ENCODE data around the gene CCSER1.
"Not testable (repeated sequence)": the region's sequence is repeated elsewhere in the genome, so short reads cannot be mapped to it uniquely, and the experiment has no call there.

The CCSER1 gene

GRCh38 chr4:91170768-91171167 is 1043.6 kb downstream of the CCSER1 start:
- DNase-seq (ENCODE audit: low read depth) = no peak

- DNase-seq (ENCODE audit: low read depth) = no peak
Measured at GRCh38 chr4:91171217-91171616, 1044.0 kb downstream of the CCSER1 start.

GRCh38 chr4:91185061-91185460 is 1057.9 kb downstream of the CCSER1 start:
- DNase-seq (ENCODE audit: low read depth) = not testable (repeated sequence)

- DNase-seq (ENCODE audit: low read depth) = no peak
Measured at GRCh38 chr4:91198951-91199350, 1071.8 kb downstream of the CCSER1 start.

- no peak for DNase-seq (ENCODE audit: low read depth)
Measured at GRCh38 chr4:91207535-91207934, 1080.3 kb downstream of the CCSER1 start.

GRCh38 chr4:91212211-91212610 is 1085.0 kb downstream of the CCSER1 start:
- no peak for DNase-seq (ENCODE audit: low read depth)

- DNase-seq (ENCODE audit: low read depth) = not testable (repeated sequence)
Measured at GRCh38 chr4:91217831-91218403, 1090.7 kb downstream of the CCSER1 start.

- no peak for DNase-seq (ENCODE audit: low read depth)
Measured at GRCh38 chr4:91220315-91220714, 1093.1 kb downstream of the CCSER1 start.

GRCh38 chr4:91222014-91222413 is 1094.8 kb downstream of the CCSER1 start:
- no peak for DNase-seq (ENCODE audit: low read depth)

- DNase-seq (ENCODE audit: low read depth) = no peak
Measured at GRCh38 chr4:91226867-91227266, 1099.7 kb downstream of the CCSER1 start.

- DNase-seq (ENCODE audit: low read depth) = no peak
Measured at GRCh38 chr4:91228659-91229058, 1101.5 kb downstream of the CCSER1 start.

GRCh38 chr4:91233164-91233563 is 1106.0 kb downstream of the CCSER1 start:
- no peak for DNase-seq (ENCODE audit: low read depth)

- no peak for DNase-seq (ENCODE audit: low read depth)
Measured at GRCh38 chr4:91243132-91243531, 1115.9 kb downstream of the CCSER1 start.

GRCh38 chr4:91256043-91256442 is 1128.8 kb downstream of the CCSER1 start:
- DNase-seq (ENCODE audit: low read depth) = no peak

- no peak for DNase-seq (ENCODE audit: low read depth)
Measured at GRCh38 chr4:91256751-91257150, 1129.6 kb downstream of the CCSER1 start.

- DNase-seq (ENCODE audit: low read depth) = no peak
Measured at GRCh38 chr4:91257721-91258120, 1130.5 kb downstream of the CCSER1 start.

GRCh38 chr4:91258326-91258725 is 1131.1 kb downstream of the CCSER1 start:
- DNase-seq (ENCODE audit: low read depth) = no peak

GRCh38 chr4:91267543-91267942 is 1140.3 kb downstream of the CCSER1 start:
- no peak for DNase-seq (ENCODE audit: low read depth)

- DNase-seq (ENCODE audit: low read depth) = not testable (repeated sequence)
Measured at GRCh38 chr4:91268481-91268880, 1141.3 kb downstream of the CCSER1 start.

GRCh38 chr4:91268913-91269312 is 1141.7 kb downstream of the CCSER1 start:
- no peak for DNase-seq (ENCODE audit: low read depth)

GRCh38 chr4:91279899-91280298 is 1152.7 kb downstream of the CCSER1 start:
- DNase-seq (ENCODE audit: low read depth) = no peak

- DNase-seq (ENCODE audit: low read depth) = no peak
Measured at GRCh38 chr4:91280551-91281290, 1153.5 kb downstream of the CCSER1 start.

- DNase-seq (ENCODE audit: low read depth) = no peak
Measured at GRCh38 chr4:91282217-91282616, 1155.0 kb downstream of the CCSER1 start.

- no peak for DNase-seq (ENCODE audit: low read depth)
Measured at GRCh38 chr4:91283726-91284230, 1156.6 kb downstream of the CCSER1 start.
